ENCODE results near the gene KIF6. TPM values are rescaled to one million over a fixed set of nuclear protein-coding genes. Genes with fewer than 3 reads are reported as not detected.

The KIF6 gene
- total RNA-seq, 1 donor = 0.27 TPM

DNA sequence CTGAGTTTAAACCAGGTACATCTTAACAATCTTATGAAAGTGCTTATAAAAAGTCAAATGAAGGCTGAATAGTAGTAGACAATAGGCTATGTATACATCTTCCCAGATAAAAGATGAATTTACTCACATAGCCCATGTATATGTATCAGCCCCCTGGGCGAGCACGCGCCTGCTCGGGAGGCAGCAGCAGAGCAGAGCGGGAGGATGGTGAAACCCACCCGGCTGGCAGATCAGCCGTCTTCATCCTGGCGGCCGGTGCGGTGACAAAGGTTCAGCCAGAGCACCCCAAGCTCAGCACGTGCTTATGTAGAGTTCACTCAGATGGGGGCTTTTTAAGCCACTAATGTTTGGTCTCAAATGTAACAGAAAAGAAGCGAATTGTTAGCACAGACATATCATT is 184.8 kb downstream of the KIF6 start:
- no peak overlapping the region for H3K4me3 ChIP-seq (ENCODE audit: low read depth, low read length)
- no peak for TF ChIP-seq CTCF (IDR thresholded peaks at IDR 0.05; ENCODE audit: insufficient read depth, low read length)
- no peak for DNase-seq (ENCODE audit: low read depth)

GRCh38 chr6:39530201-39530759 is 194.9 kb downstream of the KIF6 start:
- TF ChIP-seq CTCF (IDR thresholded peaks at IDR 0.05; ENCODE audit: insufficient read depth, low read length) = no peak
- peak; percentile 11 for DNase-seq (ENCODE audit: low read depth)
- no peak overlapping the region for H3K4me3 ChIP-seq (ENCODE audit: low read depth, low read length)

- H3K4me3 ChIP-seq (ENCODE audit: low read depth, low read length) = no peak overlapping the region
- TF ChIP-seq CTCF (IDR thresholded peaks at IDR 0.05; ENCODE audit: insufficient read depth, low read length) = no peak
- no peak for DNase-seq (ENCODE audit: low read depth)
Measured at GRCh38 chr6:39527792-39528564, 197.2 kb downstream of the KIF6 start.

DNA sequence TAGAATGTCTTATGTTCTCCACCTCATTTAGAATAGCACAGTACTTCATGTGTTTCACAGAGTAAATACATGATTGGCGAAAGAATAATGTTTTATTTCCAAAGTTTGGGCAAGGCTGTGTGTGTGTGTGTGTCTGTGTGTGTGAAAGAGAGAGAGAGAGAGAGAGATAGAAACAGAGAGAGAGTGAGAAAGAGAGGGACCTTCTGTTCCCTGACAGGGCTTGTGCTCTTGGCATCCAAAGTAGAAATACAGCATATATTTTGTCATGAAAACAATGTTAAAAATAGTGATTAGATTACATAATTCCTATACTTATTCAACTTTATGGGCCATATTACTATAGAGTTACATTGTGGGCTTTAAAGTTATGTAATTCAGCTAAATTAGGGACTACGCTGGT is 201.2 kb downstream of the KIF6 start:
- TF ChIP-seq CTCF (IDR thresholded peaks at IDR 0.05; ENCODE audit: insufficient read depth, low read length) = no peak
- DNase-seq (ENCODE audit: low read depth) = no peak
- no peak overlapping the region for H3K4me3 ChIP-seq (ENCODE audit: low read depth, low read length)

DNA sequence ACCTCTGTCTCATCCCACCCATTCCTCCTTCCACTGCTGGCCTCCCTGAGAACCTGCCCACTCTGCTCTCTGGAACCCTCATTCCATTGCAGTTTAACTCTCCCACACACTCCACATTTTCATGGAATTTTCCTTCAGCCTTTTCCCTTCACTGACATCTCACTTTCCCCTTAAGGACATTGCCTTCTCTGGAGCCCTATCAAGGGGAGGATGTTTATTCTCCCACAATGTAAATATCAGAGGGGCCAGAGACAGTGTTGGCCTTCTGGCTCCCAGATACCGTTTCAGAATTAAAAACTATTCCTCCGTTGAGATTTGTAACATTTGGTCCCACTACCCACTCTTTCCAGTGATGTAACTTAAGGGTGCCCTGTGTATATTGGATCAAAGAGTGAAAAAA is 203.2 kb downstream of the KIF6 start:
- no peak overlapping the region for H3K4me3 ChIP-seq (ENCODE audit: low read depth, low read length)
- no peak for TF ChIP-seq CTCF (IDR thresholded peaks at IDR 0.05; ENCODE audit: insufficient read depth, low read length)
- no peak for DNase-seq (ENCODE audit: low read depth)

GRCh38 chr6:39520916-39521315 is 204.3 kb downstream of the KIF6 start:
- no peak for DNase-seq (ENCODE audit: low read depth)
- no peak overlapping the region for H3K4me3 ChIP-seq (ENCODE audit: low read depth, low read length)
- TF ChIP-seq CTCF (IDR thresholded peaks at IDR 0.05; ENCODE audit: insufficient read depth, low read length) = no peak

All from fibroblast of the aortic adventitia (primary cell).